Fibroblast of lung (primary cell): ENCODE data around the gene DMAC2. TPM values are rescaled to one million over a fixed set of nuclear protein-coding genes. Genes with fewer than 3 reads are reported as not detected.
A peak's percentile ranks its signal among the peaks of the same experiment; 100 is the strongest.

Source experiments
- DNase-seq, 2 donors: peaks; one replicate each; pipeline versions ENCODE4 v3.0.0 to v3.0.0-alpha.2; 2010; ENCODE audit warnings: low read depth in 2 of 2
- H2AFZ ChIP-seq: 2 replicates; pipeline ENCODE4 v1.5.1; 2012; ENCODE audit warnings: low read length, control low read depth, inconsistent platforms
- H3K27ac ChIP-seq: 2 replicates; pipeline ENCODE4 v1.5.1; 2011; ENCODE audit warnings: low read length, control low read depth; ENCODE audit not compliant: insufficient read depth
- H3K27me3 ChIP-seq: 2 replicates; pipeline ENCODE4 v1.5.1; 2011; ENCODE audit warnings: mild to moderate bottlenecking, low read length; ENCODE audit not compliant: control insufficient read depth, insufficient read depth
- H3K36me3 ChIP-seq: 2 replicates; pipeline ENCODE4 v1.5.1; 2011; ENCODE audit warnings: low read length; ENCODE audit not compliant: control insufficient read depth, insufficient read depth
- H3K4me1 ChIP-seq: 2 replicates; pipeline ENCODE4 v1.5.1; 2011; ENCODE audit warnings: low read length; ENCODE audit not compliant: control insufficient read depth, insufficient read depth; ENCODE audit errors: extremely low read depth
- H3K4me2 ChIP-seq: 2 replicates; pipeline ENCODE4 v1.5.1; 2011; ENCODE audit warnings: low read length, control low read depth; ENCODE audit not compliant: insufficient read depth; ENCODE audit errors: extremely low read depth
- H3K4me3 ChIP-seq, 4 experiments: fragments of 200-600 bp in 1 of 4; sonication (generic) in 1 of 4; replicated peaks in 1 of 4; 2 replicates each; pipeline ENCODE4 v1.5.1; 2011 to 2016; ENCODE audit warnings: low read length in 4 of 4, low read depth in 3 of 4, mild to moderate bottlenecking in 3 of 4, control low read depth in 2 of 4, inconsistent platforms in 1 of 4, mixed read lengths in 1 of 4; ENCODE audit not compliant: insufficient read depth in 1 of 4; ENCODE audit errors: control extremely low read depth in 1 of 4
- H3K79me2 ChIP-seq: 2 replicates; pipeline ENCODE4 v1.5.1; 2012; ENCODE audit warnings: mild to moderate bottlenecking, low read length, inconsistent platforms; ENCODE audit not compliant: control insufficient read depth, insufficient read depth
- H3K9ac ChIP-seq: 2 replicates; pipeline ENCODE4 v1.5.1; 2011; ENCODE audit warnings: mild to moderate bottlenecking, low read length, control low read depth; ENCODE audit not compliant: insufficient read depth
- H3K9me3 ChIP-seq: 2 replicates; pipeline ENCODE4 v1.5.1; 2012; ENCODE audit warnings: low read depth, low read length; ENCODE audit not compliant: control insufficient read depth, insufficient read depth
- H4K20me1 ChIP-seq: 2 replicates; pipeline ENCODE4 v1.5.1; 2011; ENCODE audit warnings: low read length; ENCODE audit not compliant: control insufficient read depth, insufficient read depth; ENCODE audit errors: extremely low read depth
- CTCF ChIP-seq, 2 donors: IDR thresholded peaks in 1 of 2; conservative IDR thresholded peaks in 1 of 2; 1 replicate in 1 of 2; 2 replicates in 1 of 2; pipeline ENCODE4 v1.5.1; 2011 to 2012; ENCODE audit warnings: low read length in 2 of 2, control low read depth in 1 of 2, inconsistent platforms in 1 of 2, low read depth in 1 of 2, mild to moderate bottlenecking in 1 of 2
- EZH2 ChIP-seq: IDR thresholded peaks from 2 replicates; pipeline ENCODE4 v1.5.1; 2012; ENCODE audit warnings: low read length, control low read depth, mild to moderate bottlenecking; ENCODE audit errors: missing control alignments
- polyA plus RNA-seq, 2 donors: library from polyadenylated mRNA; depleted of rRNA in 1 of 2; stranded (reverse) in 1 of 2; unstranded in 1 of 2; fragments of >200 nt; gene quantifications; 2 replicates each; pipeline ENCODE4 v1.2.1, GENCODE V29; 2011 to 2012; ENCODE audit warnings: missing spikeins in 1 of 2
- total RNA-seq: library from RNA; depleted of rRNA; stranded (reverse); fragments of >200 nt; gene quantifications from 2 replicates; pipeline ENCODE4 v1.2.1, GENCODE V29; 2014

Gene DMAC2
- total and polyA plus RNA-seq, 2 donors (not counting 1 experiment from before 2014, with no cell fraction given) = 31.0 to 52.3 TPM

- H3K4me3 ChIP-seq = no peak overlapping the region
- H3K4me1 ChIP-seq = no peaks in the 10 kb centered on the region
- TF ChIP-seq EZH2 (no peak), CTCF (conservative IDR thresholded peaks at IDR 0.05 in 1 of 2, IDR thresholded peaks at IDR 0.05 in 1 of 2; ENCODE audit: low read depth in 1 of 2, low read length in 2 of 2) (no peak)
- H4K20me1 ChIP-seq = no peaks in the 10 kb centered on the region
- H3K4me2 ChIP-seq = no peak overlapping the region
- DNase-seq = no peak
- no peaks in the 10 kb centered on the region for H3K27me3 ChIP-seq
- H3K9me3 ChIP-seq = no peaks in the 10 kb centered on the region
- no peak overlapping the region for H3K9ac ChIP-seq
- no peaks in the 10 kb centered on the region for H3K36me3 ChIP-seq
- H2AFZ ChIP-seq = no peak overlapping the region
- H3K79me2 ChIP-seq = no peaks in the 10 kb centered on the region
- no peak overlapping the region for H3K27ac ChIP-seq
These were observed 22.8 kb upstream of the DMAC2 start for GRCh38 chr19:41462497-41462896.

GRCh38 chr19:41457241-41457640, 17.5 kb upstream of the DMAC2 start:
- Histone ChIP-seq H3K79me2 (no peaks in the 10 kb centered on the region), H3K4me2 (no peak overlapping the region), H3K27ac (no peak overlapping the region), H3K9me3 (no peaks in the 10 kb centered on the region), H4K20me1 (no peaks in the 10 kb centered on the region), H2AFZ (no peak overlapping the region), H3K36me3 (no peaks in the 10 kb centered on the region), H3K27me3 (no peaks in the 10 kb centered on the region), H3K9ac (no peak overlapping the region), H3K4me3 (no peak overlapping the region), H3K4me1 (no peaks in the 10 kb centered on the region)
- no peak for DNase-seq
- TF ChIP-seq CTCF (conservative IDR thresholded peaks at IDR 0.05 in 1 of 2, IDR thresholded peaks at IDR 0.05 in 1 of 2; ENCODE audit: low read depth in 1 of 2, low read length in 2 of 2) (no peak), EZH2 (no peak)

- H3K9me3 ChIP-seq = no peaks in the 10 kb centered on the region
- no peaks in the 10 kb centered on the region for H4K20me1 ChIP-seq
- no peak overlapping the region for H3K27ac ChIP-seq
- H3K4me3 ChIP-seq = no peak overlapping the region
- H3K36me3 ChIP-seq = no peaks in the 10 kb centered on the region
- H3K9ac ChIP-seq = no peak overlapping the region
- peak; percentile 20 to 47 for DNase-seq
- TF ChIP-seq CTCF (conservative IDR thresholded peaks at IDR 0.05 in 1 of 2, IDR thresholded peaks at IDR 0.05 in 1 of 2; ENCODE audit: low read depth in 1 of 2, low read length in 2 of 2) = no peak
- TF ChIP-seq EZH2 = no peak
- H3K4me1 ChIP-seq = no peaks in the 10 kb centered on the region
- no peaks in the 10 kb centered on the region for H3K79me2 ChIP-seq
- H2AFZ ChIP-seq = no peak overlapping the region
- no peak overlapping the region for H3K4me2 ChIP-seq
- no peaks in the 10 kb centered on the region for H3K27me3 ChIP-seq
These were observed 16.7 kb upstream of the DMAC2 start for GRCh38 chr19:41456342-41456918.
